ENCODE measurements around the gene SLC2A9.
"Not testable (repeated sequence)": the region's sequence is repeated elsewhere in the genome, so short reads cannot be mapped to it uniquely, and the experiment has no call there.

The SLC2A9 gene

GRCh38 chr4:9808077-9808476 lies 213.2 kb downstream of the SLC2A9 start:
- no peak for DNase-seq

GRCh38 chr4:9804918-9805317 lies 216.4 kb downstream of the SLC2A9 start:
- DNase-seq: no peak

GRCh38 chr4:9800848-9801247 lies 220.4 kb downstream of the SLC2A9 start:
- peak; percentile 4 for DNase-seq

- DNase-seq: not testable (repeated sequence)
Observed at GRCh38 chr4:9796641-9797040, 224.7 kb downstream of the SLC2A9 start.

- DNase-seq: no peak
Observed at GRCh38 chr4:9792381-9792780, 228.9 kb downstream of the SLC2A9 start.

- DNase-seq: not testable (repeated sequence)
Observed at GRCh38 chr4:9785891-9786290, 235.4 kb downstream of the SLC2A9 start.

GRCh38 chr4:9782136-9782436 lies 239.2 kb downstream of the SLC2A9 start:
- no peak for DNase-seq

GRCh38 chr4:9781343-9782135 lies 239.8 kb downstream of the SLC2A9 start, which contains the start of gene DRD5:
DRD5 (plus strand) TSS chr4:9781634; CDS start chr4:9782030, 396 bp downstream.
- DNase-seq: no peak
